Chondrocyte (in vitro differentiated cells): ENCODE measurements around the gene OR11L1. TPM values are rescaled to one million over a fixed set of nuclear protein-coding genes. Genes with fewer than 3 reads are reported as not detected.

Source experiments
- DNase-seq: peaks from one replicate; pipeline ENCODE4 v3.0.0; 2021; ENCODE audit warnings: mixed read lengths, low spot score
- H3K27ac Mint-ChIP-seq: one replicate; pipeline ENCODE4 v1.8.0; 2021; ENCODE audit warnings: mild to moderate bottlenecking, moderate library complexity, mixed read lengths; ENCODE audit not compliant: unreplicated experiment
- H3K27me3 Mint-ChIP-seq: 2 replicates; pipeline ENCODE4 v1.8.0; 2021; ENCODE audit warnings: low read depth, mixed read lengths
- H3K36me3 Mint-ChIP-seq: 2 replicates; pipeline ENCODE4 v1.8.0; 2021; ENCODE audit warnings: low read depth, mixed read lengths
- H3K4me1 Mint-ChIP-seq: 2 replicates; pipeline ENCODE4 v1.8.0; 2021; ENCODE audit warnings: low read depth, mild to moderate bottlenecking, mixed read lengths
- H3K4me3 Mint-ChIP-seq: one replicate; pipeline ENCODE4 v1.8.0; 2021; ENCODE audit warnings: mild to moderate bottlenecking, moderate library complexity, mixed read lengths; ENCODE audit not compliant: unreplicated experiment
- H3K9me3 Mint-ChIP-seq: 2 replicates; pipeline ENCODE4 v1.8.0; 2021; ENCODE audit warnings: low read depth, mixed read lengths
- long read RNA-seq: library from polyadenylated mRNA; stranded (forward); transcript quantifications from one replicate; pipeline ENCODE4 v2.0.0, GENCODE V29; 2021
- total RNA-seq: library from RNA; stranded (reverse); gene quantifications from 3 replicates; pipeline ENCODE4 v1.2.1, GENCODE V29; 2021
- TF ChIP-seq, protein P1 (sequence below): fragments of 200-600 bp; sonication (generic); IDR thresholded peaks from 2 replicates; pipeline ENCODE4 v1.5.0; 2021; ENCODE audit warnings: antibody characterized with exemption, mild to moderate bottlenecking, moderate library complexity

OR11L1 gene, protein sequence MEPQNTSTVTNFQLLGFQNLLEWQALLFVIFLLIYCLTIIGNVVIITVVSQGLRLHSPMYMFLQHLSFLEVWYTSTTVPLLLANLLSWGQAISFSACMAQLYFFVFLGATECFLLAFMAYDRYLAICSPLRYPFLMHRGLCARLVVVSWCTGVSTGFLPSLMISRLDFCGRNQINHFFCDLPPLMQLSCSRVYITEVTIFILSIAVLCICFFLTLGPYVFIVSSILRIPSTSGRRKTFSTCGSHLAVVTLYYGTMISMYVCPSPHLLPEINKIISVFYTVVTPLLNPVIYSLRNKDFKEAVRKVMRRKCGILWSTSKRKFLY
- not detected in 3 replicates for total RNA-seq
- long read RNA-seq: 0 reads

DNA sequence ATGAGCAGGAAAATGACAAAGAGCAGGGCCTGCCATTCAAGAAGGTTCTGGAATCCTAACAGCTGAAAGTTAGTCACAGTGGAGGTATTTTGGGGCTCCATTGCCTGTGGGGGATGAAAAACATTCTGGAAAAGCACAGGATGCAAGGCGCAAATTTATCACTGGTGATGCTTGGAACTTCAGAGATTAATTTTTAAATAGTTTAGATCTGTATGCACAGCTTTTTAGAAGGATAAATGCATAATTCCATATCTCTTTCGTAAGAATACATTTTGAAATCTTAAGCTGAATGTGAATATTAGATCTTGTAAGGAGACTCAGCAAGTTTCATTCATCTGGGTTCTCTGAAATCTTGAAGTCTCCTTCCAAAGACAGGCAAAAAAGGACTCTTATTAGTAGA, at the start of gene OR11L1:
TSS of gene OR11L1 (minus strand) at position 101 of the 400 bp plus-strand sequence. CDS start at position 101, 0 bp downstream.
- no peak for DNase-seq
- Mint-ChIP-seq H3K27ac (no peak within 1 kb of the TSS), H3K9me3 (peaks cover 22% of the 10 kb centered on the region), H3K4me1 (no peaks in the 10 kb centered on the region), H3K36me3 (no peaks in the 10 kb centered on the region), H3K4me3 (no peak within 1 kb of the TSS), H3K27me3 (no peaks in the 10 kb centered on the region)
- TF ChIP-seq, protein P1, sequence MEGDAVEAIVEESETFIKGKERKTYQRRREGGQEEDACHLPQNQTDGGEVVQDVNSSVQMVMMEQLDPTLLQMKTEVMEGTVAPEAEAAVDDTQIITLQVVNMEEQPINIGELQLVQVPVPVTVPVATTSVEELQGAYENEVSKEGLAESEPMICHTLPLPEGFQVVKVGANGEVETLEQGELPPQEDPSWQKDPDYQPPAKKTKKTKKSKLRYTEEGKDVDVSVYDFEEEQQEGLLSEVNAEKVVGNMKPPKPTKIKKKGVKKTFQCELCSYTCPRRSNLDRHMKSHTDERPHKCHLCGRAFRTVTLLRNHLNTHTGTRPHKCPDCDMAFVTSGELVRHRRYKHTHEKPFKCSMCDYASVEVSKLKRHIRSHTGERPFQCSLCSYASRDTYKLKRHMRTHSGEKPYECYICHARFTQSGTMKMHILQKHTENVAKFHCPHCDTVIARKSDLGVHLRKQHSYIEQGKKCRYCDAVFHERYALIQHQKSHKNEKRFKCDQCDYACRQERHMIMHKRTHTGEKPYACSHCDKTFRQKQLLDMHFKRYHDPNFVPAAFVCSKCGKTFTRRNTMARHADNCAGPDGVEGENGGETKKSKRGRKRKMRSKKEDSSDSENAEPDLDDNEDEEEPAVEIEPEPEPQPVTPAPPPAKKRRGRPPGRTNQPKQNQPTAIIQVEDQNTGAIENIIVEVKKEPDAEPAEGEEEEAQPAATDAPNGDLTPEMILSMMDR: no peak

DNA sequence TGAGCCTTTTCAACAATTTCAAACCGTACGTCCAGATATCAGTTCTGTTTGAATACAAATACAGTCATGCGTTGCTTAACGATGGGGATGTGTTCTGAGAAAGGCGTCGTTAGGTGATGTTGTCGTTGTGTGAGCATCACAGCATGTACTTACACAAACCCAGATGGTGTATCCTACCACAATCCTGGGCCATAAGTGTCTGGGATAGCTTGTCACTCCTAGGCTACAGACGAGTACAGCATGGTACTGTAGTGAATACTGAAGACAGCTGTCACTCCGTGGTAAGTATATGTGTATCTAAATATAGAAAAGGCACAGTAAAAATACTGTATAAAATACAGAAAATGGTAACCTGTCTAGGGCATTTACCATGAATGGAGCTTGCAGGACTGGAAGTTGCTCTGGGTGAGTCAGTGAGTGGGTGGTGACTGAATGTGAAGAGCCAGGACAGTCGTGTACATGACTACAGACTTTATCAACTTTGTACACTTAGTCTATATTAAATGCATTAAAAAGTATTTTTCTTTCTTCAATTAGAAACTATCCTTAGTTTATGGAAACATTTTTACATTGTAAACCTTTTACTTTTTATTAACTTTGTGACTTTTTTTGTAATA, 43.2 kb upstream of the OR11L1 start:
- Mint-ChIP-seq H3K27ac (no peak overlapping the region), H3K4me3 (no peak overlapping the region), H3K36me3 (no peaks in the 10 kb centered on the region), H3K27me3 (no peaks in the 10 kb centered on the region), H3K9me3 (peaks cover 7% of the 10 kb centered on the region), H3K4me1 (no peaks in the 10 kb centered on the region)
- TF ChIP-seq, protein P1: no peak
- DNase-seq: no peak

DNA sequence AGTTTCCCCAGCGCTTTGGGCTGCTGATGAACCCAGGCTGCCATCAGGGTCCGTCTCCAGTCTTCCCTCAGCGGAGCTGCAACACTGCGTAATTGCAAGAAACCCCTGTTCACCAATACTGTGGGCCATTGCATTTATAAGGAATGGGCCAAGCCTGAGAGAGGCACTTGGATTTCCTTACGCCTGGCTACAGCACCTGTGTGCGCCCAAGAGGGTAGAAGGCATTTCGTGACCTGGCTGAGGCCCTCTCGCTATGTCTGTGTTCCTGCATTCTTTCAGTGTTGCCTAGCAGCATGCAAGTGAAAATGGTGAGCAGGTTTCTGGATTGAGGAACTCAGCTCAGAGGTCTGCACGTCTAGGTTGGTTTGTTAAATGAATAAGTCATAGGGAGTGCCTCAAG, 41.6 kb upstream of the OR11L1 start:
- no peaks in the 10 kb centered on the region for H3K4me1 Mint-ChIP-seq
- peaks cover 15% of the 10 kb centered on the region for H3K9me3 Mint-ChIP-seq
- no peaks in the 10 kb centered on the region for H3K27me3 Mint-ChIP-seq
- TF ChIP-seq, protein P1: no peak
- DNase-seq: no peak
- no peak overlapping the region for H3K27ac Mint-ChIP-seq
- no peak overlapping the region for H3K4me3 Mint-ChIP-seq
- H3K36me3 Mint-ChIP-seq: peaks cover 1% of the 10 kb centered on the region

DNA sequence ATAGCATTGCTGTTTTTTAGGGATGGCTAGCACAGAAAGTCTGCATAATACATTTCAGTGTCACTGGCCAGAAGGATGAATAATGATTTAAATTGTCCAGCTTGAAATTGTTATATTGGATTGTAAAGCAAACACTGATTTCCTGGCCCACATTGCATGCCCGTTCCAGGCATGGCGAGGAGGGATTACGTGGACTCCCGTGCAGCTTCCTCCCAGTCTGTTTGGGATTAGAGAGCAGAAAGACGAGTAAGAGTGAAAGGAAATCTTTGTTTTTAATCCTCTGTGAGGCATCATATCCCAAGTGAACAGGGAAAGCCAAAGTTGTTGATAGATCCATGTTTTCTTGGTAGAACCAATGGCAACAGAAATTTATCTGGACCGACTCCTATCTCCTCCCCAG, 23.7 kb upstream of the OR11L1 start:
- Mint-ChIP-seq H3K4me1 (no peaks in the 10 kb centered on the region), H3K36me3 (no peaks in the 10 kb centered on the region), H3K27me3 (no peaks in the 10 kb centered on the region), H3K27ac (no peak overlapping the region), H3K9me3 (peaks cover 33% of the 10 kb centered on the region), H3K4me3 (no peak overlapping the region)
- no peak for DNase-seq
- TF ChIP-seq, protein P1: no peak

DNA sequence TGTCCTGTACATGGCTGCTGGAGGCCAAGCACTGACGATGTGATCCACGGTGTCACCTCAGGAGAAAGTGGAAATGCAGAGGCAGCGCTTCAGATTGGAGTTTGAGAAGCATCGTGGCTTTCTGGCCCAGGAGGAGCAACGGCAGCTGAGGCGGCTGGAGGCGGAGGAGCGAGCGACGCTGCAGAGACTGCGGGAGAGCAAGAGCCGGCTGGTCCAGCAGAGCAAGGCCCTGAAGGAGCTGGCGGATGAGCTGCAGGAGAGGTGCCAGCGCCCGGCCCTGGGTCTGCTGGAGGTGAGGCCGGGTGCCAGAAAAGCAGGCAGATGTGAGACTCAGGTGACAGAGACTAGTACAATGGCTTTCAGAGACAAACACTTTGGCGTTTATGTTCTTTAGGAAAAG, 22.9 kb upstream of the OR11L1 start:
- no peaks in the 10 kb centered on the region for H3K36me3 Mint-ChIP-seq
- no peak for DNase-seq
- H3K9me3 Mint-ChIP-seq: peaks cover 30% of the 10 kb centered on the region
- H3K4me1 Mint-ChIP-seq: no peaks in the 10 kb centered on the region
- TF ChIP-seq, protein P1: no peak
- no peak overlapping the region for H3K27ac Mint-ChIP-seq
- no peak overlapping the region for H3K4me3 Mint-ChIP-seq
- no peaks in the 10 kb centered on the region for H3K27me3 Mint-ChIP-seq
